Measurements from ENCODE around the gene CGNL1.

The CGNL1 gene

DNA sequence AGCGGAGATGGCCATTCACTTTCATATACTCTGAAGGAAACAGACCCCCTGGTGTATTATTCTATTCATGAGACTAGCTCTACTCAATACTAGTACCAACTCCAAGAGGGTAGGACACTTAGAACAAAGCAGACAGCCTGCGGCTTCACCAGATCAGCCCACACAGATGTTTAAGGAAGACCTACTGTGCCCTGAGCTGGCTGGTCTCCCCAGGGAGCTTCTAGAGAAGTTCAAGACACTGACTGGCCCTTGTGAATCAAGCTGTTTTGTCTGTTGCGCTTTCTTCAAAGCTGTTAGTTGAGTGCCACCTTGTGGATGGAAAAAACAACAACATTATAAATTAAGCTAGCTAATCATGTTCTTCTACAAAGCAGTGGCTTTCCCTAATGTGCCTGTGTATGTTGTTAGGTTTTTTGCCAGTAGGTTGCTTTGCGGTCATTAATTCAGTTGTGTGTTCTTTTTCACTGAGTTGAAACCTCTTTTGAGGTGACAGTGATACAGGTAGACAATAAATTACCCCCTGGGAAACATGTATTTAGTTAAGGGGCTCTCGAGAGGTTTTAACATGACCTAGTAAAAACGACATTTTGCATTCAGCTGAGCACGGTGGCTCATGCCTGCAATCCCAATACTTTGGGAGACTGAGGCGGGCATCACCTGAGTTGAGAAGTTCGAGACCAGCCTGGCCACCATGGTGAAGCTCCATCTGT, 151.2 kb downstream of the CGNL1 start:
- DNase-seq (ENCODE audit: low read depth) = no peak

DNA sequence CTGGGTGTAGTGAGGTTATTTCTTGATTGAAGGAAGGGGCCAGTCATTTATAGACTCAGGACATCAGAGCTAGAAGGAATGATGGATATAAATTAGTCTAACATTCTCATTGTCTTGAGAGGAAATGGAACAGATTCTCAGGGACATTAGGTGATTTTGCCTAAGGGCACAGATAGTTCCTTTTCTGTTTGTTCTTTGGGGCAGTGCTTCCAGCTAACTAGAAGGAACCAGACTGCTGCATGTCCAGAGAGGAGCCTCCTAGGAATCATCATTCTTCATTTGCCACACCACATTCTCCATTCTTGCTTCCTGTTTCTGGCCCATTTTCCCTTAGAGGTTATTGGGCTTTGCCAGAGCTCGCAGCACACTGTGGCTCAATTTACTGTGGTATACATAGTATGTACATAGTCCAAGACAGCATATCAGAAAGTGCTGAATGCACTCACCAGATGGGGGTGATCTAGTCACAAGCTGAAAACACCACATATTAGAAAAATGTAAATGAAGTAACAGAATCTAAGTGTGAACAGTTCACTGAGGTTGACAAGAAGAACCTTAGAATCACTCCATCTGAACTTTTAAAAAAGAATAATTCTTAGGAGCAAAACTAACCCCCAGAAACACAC, 152.7 kb downstream of the CGNL1 start:
- no peak for DNase-seq (ENCODE audit: low read depth)

DNA sequence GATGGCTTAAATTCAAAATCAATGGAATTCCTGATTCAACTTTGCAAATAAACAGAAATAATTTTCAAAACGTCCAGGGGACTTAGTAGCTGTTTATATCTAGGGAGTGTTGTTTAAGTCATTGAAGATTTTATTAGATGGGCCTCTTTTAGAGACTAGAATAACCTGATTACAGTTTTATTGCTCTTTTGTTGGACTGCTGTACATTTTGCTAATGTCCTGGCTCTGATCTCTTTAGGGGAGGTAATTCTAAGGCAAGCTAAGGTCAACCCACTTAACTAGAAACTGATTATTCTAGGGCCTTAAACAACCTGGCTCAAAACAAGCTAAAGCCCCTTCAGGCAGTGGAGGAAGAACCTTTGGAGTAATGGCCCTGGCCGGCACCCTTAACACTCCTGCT, 153.4 kb downstream of the CGNL1 start:
- DNase-seq (ENCODE audit: low read depth) = no peak

DNA sequence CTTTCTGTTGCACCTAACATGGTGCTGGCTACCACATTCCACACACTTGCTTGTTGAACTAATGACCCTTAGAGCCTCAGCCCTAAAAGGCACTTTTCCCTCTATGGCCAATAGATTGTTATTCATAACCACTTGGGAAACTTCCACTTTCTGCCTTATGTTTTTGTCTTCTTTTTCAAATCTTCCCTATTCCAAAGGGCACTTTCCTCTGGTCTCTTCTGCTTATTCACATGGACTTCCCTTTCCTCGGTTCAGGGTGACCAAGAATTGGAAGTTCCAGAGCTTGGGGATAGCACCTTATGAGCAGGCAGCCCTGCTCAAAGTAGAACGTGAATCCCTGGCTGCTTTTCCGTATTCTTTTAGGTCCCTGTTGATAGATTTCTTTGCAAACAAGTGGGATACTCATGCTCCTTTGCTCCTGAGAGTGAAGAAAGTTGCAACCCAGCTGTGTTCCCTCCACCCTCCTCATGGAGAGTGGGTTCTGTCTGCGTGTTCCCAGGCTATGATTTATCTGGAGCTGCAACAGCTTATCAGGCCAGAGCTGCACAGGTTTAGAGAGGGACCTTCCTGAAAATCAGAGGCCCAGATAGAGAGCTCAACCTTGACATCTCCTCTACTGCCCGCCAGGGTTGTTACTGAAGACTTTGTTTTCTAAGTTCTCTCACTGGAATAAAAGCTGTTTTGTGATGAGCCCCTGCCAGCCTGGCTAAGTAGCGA, 156.6 kb downstream of the CGNL1 start:
- no peak for DNase-seq (ENCODE audit: low read depth)

DNA sequence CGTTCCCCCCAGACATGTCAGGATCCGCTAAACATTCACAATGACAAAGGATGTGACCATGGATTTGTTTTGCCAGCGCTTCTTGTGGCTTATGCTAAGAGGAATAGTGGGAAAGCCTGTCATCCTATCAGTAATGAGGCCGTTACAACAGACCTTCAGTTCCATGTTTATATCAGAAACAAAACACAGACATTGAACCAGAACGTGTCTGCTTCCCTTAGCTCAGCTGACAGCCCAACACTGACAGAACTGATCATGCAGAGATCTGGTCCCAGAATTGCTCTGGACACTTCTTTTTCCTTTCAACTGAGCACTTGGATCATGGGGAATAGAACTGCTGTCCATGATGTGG, 157.1 kb downstream of the CGNL1 start:
- DNase-seq (ENCODE audit: low read depth) = no peak

DNA sequence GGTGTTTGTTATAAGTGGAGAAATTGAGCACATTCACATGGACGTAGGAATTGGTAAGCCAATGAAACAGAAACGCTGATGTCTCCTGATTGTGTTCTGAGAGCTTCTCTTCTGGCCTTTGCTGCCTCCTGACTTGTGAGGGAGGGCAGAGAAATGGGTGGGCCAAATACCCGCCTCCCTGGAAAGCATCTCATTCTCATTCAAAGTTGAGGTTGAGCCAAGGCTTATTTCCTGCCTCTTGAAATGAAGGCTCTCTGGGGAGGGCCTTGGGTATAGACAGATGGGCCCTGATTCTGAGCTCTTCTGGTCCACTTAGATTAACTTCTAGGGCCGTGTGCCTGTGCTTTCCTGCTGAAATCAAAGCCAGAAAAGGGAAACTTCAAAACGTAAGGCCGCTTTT, 158.0 kb downstream of the CGNL1 start:
- DNase-seq (ENCODE audit: low read depth) = no peak

DNA sequence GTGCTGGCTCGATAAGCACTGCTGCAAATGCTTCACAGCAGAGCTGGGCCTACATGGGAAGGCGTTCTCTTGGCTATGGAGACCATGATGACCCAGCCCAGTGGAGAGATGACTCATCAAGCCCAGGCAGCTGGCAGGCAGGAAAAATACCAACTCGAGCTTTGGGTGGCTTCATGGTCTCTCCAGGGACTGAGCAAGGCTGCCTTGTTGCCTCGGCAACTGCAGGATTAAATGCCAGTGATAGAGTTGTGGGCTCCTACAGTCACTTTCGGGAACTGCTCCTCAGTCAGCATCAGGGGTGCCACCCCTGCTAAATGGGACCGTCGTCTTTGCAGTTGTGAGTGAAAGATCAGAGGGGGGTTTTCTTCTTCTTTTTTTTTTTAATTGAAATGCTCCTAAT, 160.8 kb downstream of the CGNL1 start:
- no peak for DNase-seq (ENCODE audit: low read depth)

DNA sequence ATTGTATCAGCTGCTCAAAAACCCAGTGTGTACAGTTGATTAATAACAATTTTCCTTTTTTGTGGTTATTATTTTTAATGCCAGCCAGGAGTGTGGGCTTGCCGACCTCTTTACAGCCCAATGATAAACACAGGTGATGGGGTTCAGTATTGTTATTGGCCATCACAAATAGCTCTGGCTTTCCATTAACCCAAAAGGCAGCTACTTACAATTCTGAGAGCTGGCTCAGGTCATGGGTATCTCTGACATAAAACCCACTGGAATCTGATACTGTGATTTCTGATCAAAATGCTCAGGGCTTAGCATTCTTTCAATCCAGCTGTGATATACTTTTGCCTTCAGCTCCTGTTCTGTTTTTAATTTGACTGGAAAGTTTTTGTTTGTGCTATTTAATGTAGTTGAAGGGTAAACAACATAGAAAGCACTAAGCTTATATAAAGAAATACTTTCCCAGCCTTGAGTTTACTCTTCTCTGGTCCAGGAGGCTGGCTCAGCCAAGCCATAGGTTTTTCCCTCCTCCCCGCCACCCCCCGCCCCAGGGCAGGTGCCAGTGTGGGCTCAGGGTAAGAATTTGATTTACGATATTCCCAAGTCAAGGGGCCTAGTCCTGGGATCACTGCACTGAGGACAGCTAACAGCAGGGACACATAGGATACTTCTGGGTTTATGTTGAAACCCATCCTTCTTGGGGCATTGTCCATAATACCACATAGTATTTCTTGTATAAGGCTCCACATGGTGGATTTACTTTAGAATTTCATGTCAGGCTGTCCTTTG, 161.4 kb downstream of the CGNL1 start:
- no peak for DNase-seq (ENCODE audit: low read depth)

DNA sequence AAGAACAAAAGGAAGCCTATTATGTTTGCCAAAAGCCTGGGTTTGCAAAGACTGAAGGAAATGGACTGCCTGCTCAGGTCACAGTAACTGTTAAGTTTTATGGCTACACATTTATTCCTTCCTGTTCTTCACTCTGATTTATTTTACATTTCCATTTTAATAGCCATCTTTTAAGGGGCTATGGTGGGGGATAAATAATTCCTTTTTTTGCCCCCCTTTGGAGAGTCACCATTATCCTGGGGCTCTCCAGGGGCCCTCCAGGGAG, 161.9 kb downstream of the CGNL1 start:
- no peak for DNase-seq (ENCODE audit: low read depth)

DNA sequence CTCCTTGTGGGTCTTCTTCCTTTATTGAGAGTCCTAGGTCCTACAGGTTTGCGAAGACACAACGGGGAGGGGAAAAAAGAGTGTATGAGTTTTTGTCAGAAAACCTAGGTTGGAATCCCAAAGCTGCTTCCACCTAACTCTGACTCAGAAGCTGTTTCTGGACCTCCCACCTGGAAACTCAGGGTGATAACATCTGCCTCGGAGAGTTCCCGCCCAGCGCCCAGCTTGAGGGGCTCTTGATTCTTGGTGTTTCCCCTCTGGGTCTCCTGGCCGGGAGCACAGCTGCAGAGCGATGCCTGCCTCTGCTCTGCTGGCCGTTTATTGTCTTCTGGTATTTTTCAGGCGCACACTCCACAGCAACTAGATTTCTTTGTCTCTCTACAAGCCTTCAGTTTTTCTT, 162.5 kb downstream of the CGNL1 start:
- DNase-seq (ENCODE audit: low read depth) = no peak

DNA sequence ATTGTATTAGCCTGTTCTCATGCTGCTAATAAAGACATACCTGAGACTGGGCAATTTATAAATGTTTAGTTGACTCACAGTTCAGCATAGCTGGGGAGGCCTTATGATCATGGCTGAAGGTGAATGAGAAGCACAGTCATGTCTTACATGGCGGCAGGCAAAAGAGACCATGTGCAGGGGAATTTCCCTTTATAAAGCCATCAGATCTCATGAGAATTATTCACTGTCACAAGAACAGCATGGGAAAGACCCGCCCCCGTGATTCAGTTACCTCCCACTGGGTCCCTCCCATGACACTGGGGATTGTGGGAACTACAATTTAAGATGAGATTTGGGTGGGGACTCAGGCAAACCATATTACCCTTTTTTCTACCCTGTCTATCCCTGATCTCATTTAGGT, 163.9 kb downstream of the CGNL1 start:
- no peak for DNase-seq (ENCODE audit: low read depth)

DNA sequence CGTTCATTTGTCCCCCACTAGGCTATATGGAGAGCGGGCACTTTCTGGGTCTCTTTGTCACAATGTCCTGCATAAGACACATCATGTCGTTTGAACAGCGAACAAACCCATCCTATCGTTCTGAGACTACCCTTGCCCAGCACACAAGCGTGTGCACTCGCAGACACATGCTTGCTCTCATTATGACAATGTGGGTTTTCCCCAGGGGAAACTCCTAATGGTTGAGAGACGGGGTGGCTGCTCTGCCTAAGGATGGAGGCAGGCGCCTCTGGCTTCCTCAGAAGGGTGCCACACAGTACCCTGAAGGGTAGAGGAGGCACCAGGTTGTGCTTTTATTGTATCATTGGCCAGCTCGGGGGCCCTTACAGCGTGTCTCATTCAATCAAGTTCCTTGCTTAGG, 164.4 kb downstream of the CGNL1 start:
- DNase-seq (ENCODE audit: low read depth) = no peak

DNA sequence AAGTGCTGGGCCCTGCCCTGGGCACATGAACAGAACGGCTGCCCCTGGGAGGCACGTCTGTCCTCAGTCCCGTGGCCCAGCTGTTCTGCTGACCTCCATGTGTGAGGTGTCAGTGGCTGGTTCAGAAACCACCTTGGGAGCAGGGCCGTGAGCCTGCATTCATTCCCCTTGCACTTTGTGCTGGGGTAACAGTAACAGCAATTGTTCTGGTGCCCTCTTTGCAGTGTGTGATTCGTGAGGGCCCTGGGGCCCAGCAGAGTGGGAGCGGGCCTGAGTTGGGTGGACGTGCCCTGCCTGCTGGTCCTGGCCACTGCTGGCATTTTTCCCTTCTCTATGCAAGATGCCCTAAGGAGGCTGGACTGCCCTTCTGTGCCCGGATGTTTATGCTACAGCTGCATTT, 165.0 kb downstream of the CGNL1 start:
- no peak for DNase-seq (ENCODE audit: low read depth)

DNA sequence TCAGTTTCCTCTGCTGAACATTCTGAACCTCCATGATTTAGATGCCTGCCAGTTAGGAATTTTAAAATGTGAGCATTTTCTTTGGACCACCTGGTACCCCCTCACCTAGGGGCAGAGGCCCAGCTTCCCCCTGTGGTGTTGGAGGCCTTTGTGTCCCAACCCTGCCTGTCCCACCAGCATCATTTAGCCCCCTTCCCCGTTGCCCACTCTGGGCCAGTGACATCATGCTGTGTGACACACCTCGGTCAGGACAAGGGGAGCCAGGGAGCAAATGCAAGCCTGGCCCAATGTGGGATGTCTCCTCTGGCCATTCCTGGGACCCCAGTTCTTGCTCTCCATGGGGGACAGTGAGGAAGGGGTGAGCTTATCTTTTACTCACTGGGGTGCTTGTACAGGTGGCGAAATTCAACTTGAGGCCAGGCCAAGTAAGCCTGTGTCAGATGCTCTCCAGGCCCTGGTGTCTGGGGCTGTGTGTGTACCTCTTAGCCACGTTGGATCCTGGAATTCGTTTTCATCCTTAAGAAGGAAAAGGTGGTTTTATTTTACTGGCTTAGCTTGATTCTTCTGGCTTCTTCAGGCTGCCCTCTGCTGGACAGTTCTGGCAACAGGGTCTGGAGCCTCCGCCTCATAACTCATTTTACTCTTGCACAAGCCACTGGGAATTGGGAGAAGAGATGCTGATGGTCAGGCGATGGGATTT, 165.7 kb downstream of the CGNL1 start:
- DNase-seq (ENCODE audit: low read depth) = no peak

DNA sequence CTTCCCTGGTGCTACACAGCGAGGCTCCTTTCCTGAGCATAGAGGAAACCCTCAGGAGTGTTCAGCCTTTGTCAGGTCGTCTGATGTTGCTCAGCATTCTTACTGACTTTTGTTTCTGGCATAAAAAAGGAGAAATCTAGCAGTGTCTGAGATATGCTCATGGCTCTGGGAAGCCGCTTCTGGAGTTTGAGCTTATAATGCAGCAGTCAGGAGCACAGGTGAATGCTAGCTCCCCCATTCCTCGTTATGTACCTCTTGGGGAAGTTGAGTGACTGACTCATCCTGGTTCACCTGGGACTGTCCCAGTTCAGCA, 166.2 kb downstream of the CGNL1 start:
- no peak for DNase-seq (ENCODE audit: low read depth)

DNA sequence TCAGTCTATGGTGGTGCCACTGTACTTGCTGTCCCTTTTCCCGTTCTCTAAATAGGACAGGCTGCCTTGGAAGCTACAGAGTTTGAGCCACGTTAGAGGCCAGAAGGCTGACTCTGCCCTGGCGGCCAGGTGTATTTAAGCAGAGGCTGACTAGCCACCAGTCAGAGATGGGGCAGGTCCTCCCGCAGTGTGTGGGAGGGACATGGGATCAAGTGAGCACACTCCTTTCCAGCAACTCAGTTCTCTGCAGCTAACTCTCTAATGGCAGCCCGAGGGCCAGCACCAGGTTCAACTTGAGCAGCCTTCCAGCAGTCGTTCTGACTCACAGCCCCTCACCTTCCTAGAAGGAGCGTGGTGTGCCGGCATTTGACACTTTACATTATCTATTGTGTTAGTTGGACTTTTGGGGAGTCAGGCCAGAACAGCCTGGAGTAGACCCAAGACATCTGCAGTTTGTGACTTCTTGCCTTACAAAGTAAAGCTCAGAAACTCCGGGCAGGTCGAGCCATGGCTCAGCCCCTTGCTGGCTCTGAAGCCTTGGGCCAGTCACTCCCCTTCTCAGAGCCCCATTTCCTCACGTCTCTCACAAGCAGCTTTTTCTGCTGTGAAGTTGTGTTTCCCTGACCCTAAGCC, 168.7 kb downstream of the CGNL1 start:
- no peak for DNase-seq (ENCODE audit: low read depth)

DNA sequence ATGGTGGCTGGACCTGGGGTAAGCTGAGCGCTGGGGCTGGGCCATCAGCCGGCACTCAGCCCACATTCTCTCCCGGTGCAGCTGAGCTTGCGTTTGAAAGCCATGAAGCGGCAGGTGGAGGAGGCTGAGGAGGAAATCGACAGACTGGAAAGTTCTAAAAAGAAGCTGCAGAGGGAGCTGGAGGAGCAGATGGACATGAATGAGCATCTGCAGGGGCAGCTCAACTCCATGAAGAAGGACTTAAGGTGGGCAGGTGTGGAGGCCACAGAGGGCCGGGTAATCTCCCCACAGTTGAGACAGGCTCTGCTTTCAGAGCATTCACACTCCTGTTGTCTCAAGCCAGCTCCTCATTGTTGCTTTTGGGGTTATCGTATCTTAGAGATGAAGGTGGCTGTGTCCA, 169.7 kb downstream of the CGNL1 start:
- no peak for DNase-seq (ENCODE audit: low read depth)

DNA sequence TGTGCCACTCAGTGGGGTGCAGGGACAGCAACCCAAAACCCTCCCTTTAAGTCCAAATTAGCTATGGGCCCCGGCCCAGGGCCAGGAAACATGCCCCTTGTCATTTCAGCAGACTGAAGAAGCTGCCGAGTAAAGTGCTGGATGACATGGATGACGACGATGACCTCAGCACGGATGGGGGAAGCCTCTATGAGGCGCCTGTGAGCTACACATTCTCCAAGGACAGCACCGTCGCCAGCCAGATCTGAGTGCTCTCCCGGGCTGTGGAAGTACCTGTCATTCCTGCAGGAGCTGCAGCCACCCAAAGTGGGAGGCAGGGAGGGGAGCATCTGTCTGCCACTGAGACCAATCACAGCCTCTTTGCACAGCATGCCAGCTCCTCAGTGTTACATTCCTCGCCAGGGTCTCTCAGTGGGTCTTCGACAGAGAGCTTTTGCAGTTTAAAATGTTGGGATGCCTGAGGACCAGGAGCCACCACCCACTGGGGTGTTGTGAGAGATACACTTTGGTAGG, 171.0 kb downstream of the CGNL1 start:
- DNase-seq (ENCODE audit: low read depth) = no peak

DNA sequence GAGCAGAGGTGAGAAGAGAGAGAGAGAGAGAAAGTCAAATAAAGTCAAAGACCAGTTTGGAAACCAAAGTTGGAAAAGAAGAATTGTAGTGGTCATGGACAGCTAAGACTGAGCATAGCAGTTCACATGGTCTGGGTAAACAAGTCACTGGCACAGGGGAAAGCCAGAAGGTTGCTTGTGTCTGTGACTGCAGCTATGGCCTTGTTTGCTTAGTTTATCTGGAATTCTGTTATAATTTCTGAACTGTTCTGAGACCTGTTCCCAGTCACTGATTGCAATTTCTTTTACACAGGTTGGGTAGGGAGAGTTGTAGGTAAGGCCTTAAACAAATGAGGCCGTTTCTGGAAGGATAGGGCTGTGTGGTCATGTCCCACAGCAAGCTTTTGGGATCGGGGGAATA, 172.0 kb downstream of the CGNL1 start:
- no peak for DNase-seq (ENCODE audit: low read depth)

DNA sequence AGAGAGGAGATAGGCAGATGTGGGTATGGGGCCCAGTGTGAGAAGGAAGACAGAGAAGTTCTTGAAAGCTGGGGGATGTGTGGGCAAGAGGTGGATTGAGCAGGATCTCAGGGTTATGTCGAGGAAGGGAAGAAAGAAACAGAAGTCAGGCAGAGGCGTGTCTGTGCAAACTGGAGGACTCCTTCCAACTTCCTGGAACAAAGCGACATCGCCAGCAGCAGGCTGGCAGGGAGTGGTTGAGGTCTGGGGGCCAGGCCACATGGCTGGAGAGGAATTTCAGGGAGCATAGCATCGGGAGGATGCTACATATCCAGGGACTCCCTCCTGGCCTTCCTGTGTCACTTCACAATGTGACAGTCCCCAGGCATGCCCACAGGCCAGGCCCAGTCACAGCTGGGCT, 172.5 kb downstream of the CGNL1 start:
- DNase-seq (ENCODE audit: low read depth) = no peak

DNA sequence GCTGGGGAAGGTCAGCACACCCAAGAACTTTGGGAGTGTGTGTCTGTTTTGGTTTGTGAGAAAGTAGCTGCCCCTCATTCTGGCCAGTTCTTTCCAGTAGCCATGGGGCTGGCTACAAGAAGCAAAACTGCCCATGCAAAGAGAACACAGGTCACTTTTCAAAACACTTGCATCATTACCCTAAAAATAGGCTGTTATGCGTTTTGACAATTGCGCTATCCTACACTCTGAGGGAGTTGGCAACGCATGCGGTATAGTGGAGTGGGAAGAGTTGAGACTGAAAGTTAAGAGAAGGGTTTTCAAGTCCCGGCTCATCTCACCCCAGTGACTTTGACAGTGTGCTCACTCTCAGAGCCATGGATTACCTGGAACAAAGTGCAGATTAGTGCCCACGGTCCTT, 173.6 kb downstream of the CGNL1 start:
- no peak for DNase-seq (ENCODE audit: low read depth)

DNA sequence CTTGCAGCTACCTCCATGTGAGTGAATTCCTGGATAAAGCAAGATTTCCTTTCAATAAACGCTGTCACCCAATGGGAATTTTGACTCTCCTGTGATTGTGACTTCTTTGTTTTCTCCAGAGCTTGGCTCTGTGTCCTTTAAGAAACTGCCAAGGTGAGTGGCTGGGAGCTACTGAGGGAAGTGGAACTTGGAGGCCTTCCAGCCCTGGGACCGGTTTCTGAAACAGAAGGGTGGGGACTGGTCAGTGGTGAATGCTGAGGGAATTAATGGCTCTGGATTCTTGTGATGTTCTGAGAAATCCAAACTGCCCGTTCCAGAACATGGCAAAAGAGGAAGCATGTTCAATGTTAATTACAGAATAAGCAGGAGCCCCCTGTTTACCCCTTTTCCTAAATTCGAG, 174.3 kb downstream of the CGNL1 start:
- DNase-seq (ENCODE audit: low read depth) = no peak
